K562 (cell line): Measurements from ENCODE around the gene NAA38. TPM values are rescaled to one million over a fixed set of nuclear protein-coding genes. Genes with fewer than 3 reads are reported as not detected.

ENCODE experiments used
- CHD4 ChIP-seq: fragments of 200-600 bp; sonication (generic); IDR thresholded peaks from 3 replicates; pipeline ENCODE4 v1.6.1; 2012; ENCODE audit warnings: low read depth, mild to moderate bottlenecking, mixed read lengths, low read length, inconsistent platforms; ENCODE audit not compliant: insufficient read depth, insufficient replicate concordance, poor library complexity, severe bottlenecking
- CREB5 ChIP-seq: fragments of 250-450 bp; sonication (Bioruptor Pico); IDR thresholded peaks from 2 replicates; pipeline ENCODE4 v1.5.0; 2020; ENCODE audit warnings: mild to moderate bottlenecking
- HDAC1 ChIP-seq, 2 experiments: fragments of 450-650 bp; IDR thresholded peaks; 2 replicates each; pipeline ENCODE4 v1.6.1; 2016 to 2017; ENCODE audit warnings: inconsistent platforms in 1 of 2, mild to moderate bottlenecking in 1 of 2, moderate library complexity in 1 of 2
- HMGN3 ChIP-seq: IDR thresholded peaks from 2 replicates; pipeline ENCODE4 v1.6.1; 2011; ENCODE audit warnings: borderline replicate concordance, low read depth, mild to moderate bottlenecking, mixed read lengths, low read length; ENCODE audit not compliant: insufficient read length; ENCODE audit errors: extremely low read depth
- IRF2 ChIP-seq: sonication (generic); formaldehyde crosslinking; IDR thresholded peaks from 2 replicates; pipeline ENCODE4 v1.8.1; 2022; ENCODE audit warnings: mild to moderate bottlenecking, missing genetic modification reagents
- MYBL2 ChIP-seq, 2 experiments: fragments of 450-650 bp in 1 of 2; sonication (generic) in 1 of 2; formaldehyde crosslinking in 1 of 2; IDR thresholded peaks; 2 replicates each; pipeline versions ENCODE4 v1.6.1 to v1.8.1; 2017 to 2022; ENCODE audit warnings: borderline replicate concordance in 1 of 2, inconsistent platforms in 1 of 2, low read depth in 1 of 2, mild to moderate bottlenecking in 1 of 2, missing genetic modification reagents in 1 of 2, moderate library complexity in 1 of 2
- PHB ChIP-seq: fragments of 250-450 bp; sonication (Bioruptor Pico); IDR thresholded peaks from 2 replicates; pipeline ENCODE4 v1.5.0; 2021
- POLR2B ChIP-seq: fragments of 450-650 bp; IDR thresholded peaks from 2 replicates; pipeline ENCODE4 v1.6.1; 2018; ENCODE audit warnings: low read depth; ENCODE audit not compliant: partially characterized antibody
- RNF2 ChIP-seq: sonication (generic); IDR thresholded peaks from 2 replicates; pipeline ENCODE4 v1.6.1; 2016
- SMARCB1 ChIP-seq: IDR thresholded peaks from 2 replicates; pipeline ENCODE4 v1.6.1; 2011; ENCODE audit warnings: improper control_type of control experiment, low read depth; ENCODE audit not compliant: insufficient read length
- ZNF263 ChIP-seq: sonication (generic); formaldehyde crosslinking; IDR thresholded peaks from 2 replicates; pipeline ENCODE4 v1.8.0; 2022; ENCODE audit warnings: mild to moderate bottlenecking, missing genetic modification reagents, borderline replicate concordance
- polyA plus RNA-seq, 8 experiments: library from polyadenylated mRNA; depleted of rRNA in 4 of 8; stranded (reverse) in 5 of 8; unstranded in 3 of 8; fragments of >200 nt; fragmentation: Nextera tagmentation in 2 of 8; fragmentation: Illumina TruSeq in 1 of 8; extraction: Ambion mirVana in 2 of 8; extraction: Trizol in 1 of 8; gene quantifications; 2 replicates each; pipeline versions ENCODE4 v1.2.1 to v1.2.3, GENCODE V29; 2011 to 2014; ENCODE audit warnings: inconsistent platforms in 1 of 8, missing spikeins in 1 of 8
- total RNA-seq, 7 experiments: library from RNA; depleted of rRNA in 6 of 7; stranded (reverse); fragments of >200 nt in 6 of 7; fragmentation: Illumina TruSeq in 2 of 7; extraction: Trizol in 2 of 7; gene quantifications; 2 replicates each; pipeline versions ENCODE4 v1.2.1 to v1.2.3, GENCODE V29; 2011 to 2021; ENCODE audit warnings: low replicate concordance in 1 of 7
- TF ChIP-seq, protein P1 (sequence below): fragments of 450-650 bp; formaldehyde crosslinking; IDR thresholded peaks from 2 replicates; pipeline ENCODE4 v1.4.0; 2020; ENCODE audit warnings: mild to moderate bottlenecking
- TF ChIP-seq, protein P2 (sequence below): sonication (generic); formaldehyde crosslinking; IDR thresholded peaks from 2 replicates; pipeline ENCODE4 v1.8.1; 2023; ENCODE audit warnings: mild to moderate bottlenecking, missing genetic modification reagents
- TF ChIP-seq, protein P3 (sequence below): sonication (generic); formaldehyde crosslinking; IDR thresholded peaks from 2 replicates; pipeline ENCODE4 v1.8.0; 2022; ENCODE audit warnings: missing genetic modification reagents, mild to moderate bottlenecking, borderline replicate concordance

NAA38 gene
- total and polyA plus RNA-seq, 9 of the 15 experiments (the other 6 are each of a cell fraction or from before 2014, with no cell fraction given): 16.4 to 99.8 (median 57.3) TPM

GRCh38 chr17:7836596-7837407 is 20.6 kb downstream of the NAA38 start (continued):
- no peak for TF ChIP-seq MYBL2 (IDR thresholded peaks at IDR 0.05; ENCODE audit: low read depth)
- TF ChIP-seq MYBL2 (CRISPR knock-in tag; IDR thresholded peaks at IDR 0.05; ENCODE audit: borderline replicate concordance): no peak
- TF ChIP-seq SMARCB1: no peak
- TF ChIP-seq, protein P1, sequence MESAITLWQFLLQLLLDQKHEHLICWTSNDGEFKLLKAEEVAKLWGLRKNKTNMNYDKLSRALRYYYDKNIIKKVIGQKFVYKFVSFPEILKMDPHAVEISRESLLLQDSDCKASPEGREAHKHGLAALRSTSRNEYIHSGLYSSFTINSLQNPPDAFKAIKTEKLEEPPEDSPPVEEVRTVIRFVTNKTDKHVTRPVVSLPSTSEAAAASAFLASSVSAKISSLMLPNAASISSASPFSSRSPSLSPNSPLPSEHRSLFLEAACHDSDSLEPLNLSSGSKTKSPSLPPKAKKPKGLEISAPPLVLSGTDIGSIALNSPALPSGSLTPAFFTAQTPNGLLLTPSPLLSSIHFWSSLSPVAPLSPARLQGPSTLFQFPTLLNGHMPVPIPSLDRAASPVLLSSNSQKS (CRISPR knock-in tag): no peak
- no peak for TF ChIP-seq CHD4
- no peak for TF ChIP-seq PHB (CRISPR knock-in tag)
- TF ChIP-seq RNF2: peak; percentile 98
- peak in 1 of 2 experiments; percentile 41; a peak in 1 of 4 replicates for TF ChIP-seq HDAC1 (IDR thresholded peaks at IDR 0.05)
- no peak for TF ChIP-seq POLR2B
- TF ChIP-seq, protein P2, sequence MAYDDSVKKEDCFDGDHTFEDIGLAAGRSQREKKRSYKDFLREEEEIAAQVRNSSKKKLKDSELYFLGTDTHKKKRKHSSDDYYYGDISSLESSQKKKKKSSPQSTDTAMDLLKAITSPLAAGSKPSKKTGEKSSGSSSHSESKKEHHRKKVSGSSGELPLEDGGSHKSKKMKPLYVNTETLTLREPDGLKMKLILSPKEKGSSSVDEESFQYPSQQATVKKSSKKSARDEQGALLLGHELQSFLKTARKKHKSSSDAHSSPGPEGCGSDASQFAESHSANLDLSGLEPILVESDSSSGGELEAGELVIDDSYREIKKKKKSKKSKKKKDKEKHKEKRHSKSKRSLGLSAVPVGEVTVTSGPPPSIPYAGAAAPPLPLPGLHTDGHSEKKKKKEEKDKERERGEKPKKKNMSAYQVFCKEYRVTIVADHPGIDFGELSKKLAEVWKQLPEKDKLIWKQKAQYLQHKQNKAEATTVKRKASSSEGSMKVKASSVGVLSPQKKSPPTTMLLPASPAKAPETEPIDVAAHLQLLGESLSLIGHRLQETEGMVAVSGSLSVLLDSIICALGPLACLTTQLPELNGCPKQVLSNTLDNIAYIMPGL: peak; percentile 63; the same call in 1 of the 2 replicates
- TF ChIP-seq CREB5 (CRISPR knock-in tag): no peak
- TF ChIP-seq ZNF263 (CRISPR knock-in tag): peak; percentile 89; the same call in 1 of the 2 replicates
- peak; percentile 45 for TF ChIP-seq HMGN3
- TF ChIP-seq, protein P3, sequence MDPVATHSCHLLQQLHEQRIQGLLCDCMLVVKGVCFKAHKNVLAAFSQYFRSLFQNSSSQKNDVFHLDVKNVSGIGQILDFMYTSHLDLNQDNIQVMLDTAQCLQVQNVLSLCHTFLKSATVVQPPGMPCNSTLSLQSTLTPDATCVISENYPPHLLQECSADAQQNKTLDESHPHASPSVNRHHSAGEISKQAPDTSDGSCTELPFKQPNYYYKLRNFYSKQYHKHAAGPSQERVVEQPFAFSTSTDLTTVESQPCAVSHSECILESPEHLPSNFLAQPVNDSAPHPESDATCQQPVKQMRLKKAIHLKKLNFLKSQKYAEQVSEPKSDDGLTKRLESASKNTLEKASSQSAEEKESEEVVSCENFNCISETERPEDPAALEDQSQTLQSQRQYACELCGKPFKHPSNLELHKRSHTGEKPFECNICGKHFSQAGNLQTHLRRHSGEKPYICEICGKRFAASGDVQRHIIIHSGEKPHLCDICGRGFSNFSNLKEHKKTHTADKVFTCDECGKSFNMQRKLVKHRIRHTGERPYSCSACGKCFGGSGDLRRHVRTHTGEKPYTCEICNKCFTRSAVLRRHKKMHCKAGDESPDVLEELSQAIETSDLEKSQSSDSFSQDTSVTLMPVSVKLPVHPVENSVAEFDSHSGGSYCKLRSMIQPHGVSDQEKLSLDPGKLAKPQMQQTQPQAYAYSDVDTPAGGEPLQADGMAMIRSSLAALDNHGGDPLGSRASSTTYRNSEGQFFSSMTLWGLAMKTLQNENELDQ (CRISPR knock-in tag): no peak
- TF ChIP-seq IRF2 (CRISPR knock-in tag): no peak
